Osteoblast (primary cell): ENCODE data around the gene MGAT4A. TPM values are rescaled to one million over a fixed set of nuclear protein-coding genes. Genes with fewer than 3 reads are reported as not detected.

ENCODE experiments used
- DNase-seq: peaks from one replicate; pipeline ENCODE4 v3.0.0; 2011; ENCODE audit warnings: low spot score, mixed read lengths; ENCODE audit not compliant: insufficient read length; ENCODE audit errors: missing footprints
- H2AFZ ChIP-seq: 2 replicates; pipeline ENCODE4 v1.6.0; 2011; ENCODE audit warnings: mild to moderate bottlenecking, low read length
- H3K27ac ChIP-seq: 2 replicates; pipeline ENCODE4 v1.5.1; 2011; ENCODE audit warnings: mild to moderate bottlenecking, low read depth, low read length, moderate library complexity
- H3K27me3 ChIP-seq: 2 replicates; pipeline ENCODE4 v1.6.0; 2012; ENCODE audit warnings: mild to moderate bottlenecking, control low read depth, inconsistent platforms, low read length, moderate library complexity; ENCODE audit not compliant: insufficient read depth
- H3K36me3 ChIP-seq: 2 replicates; pipeline ENCODE4 v1.5.1; 2011; ENCODE audit warnings: mild to moderate bottlenecking, low read length, control low read depth, moderate library complexity; ENCODE audit not compliant: insufficient read depth
- H3K4me1 ChIP-seq: 2 replicates; pipeline ENCODE4 v1.5.1; 2011; ENCODE audit warnings: mild to moderate bottlenecking, low read length, control low read depth, moderate library complexity; ENCODE audit not compliant: insufficient read depth
- H3K4me2 ChIP-seq: 2 replicates; pipeline ENCODE4 v1.6.0; 2011; ENCODE audit warnings: mild to moderate bottlenecking, low read length; ENCODE audit not compliant: insufficient read depth
- H3K4me3 ChIP-seq: fragments of 200-600 bp; sonication (generic); 3 replicates; pipeline ENCODE4 v1.5.1; 2012; ENCODE audit warnings: mild to moderate bottlenecking, low read length, inconsistent platforms; ENCODE audit not compliant: insufficient read depth
- H3K79me2 ChIP-seq: 2 replicates; pipeline ENCODE4 v1.6.0; 2012; ENCODE audit warnings: mild to moderate bottlenecking, low read length, control low read depth, inconsistent platforms; ENCODE audit not compliant: insufficient read depth
- H3K9me3 ChIP-seq: 2 replicates; pipeline ENCODE4 v1.5.1; 2011; ENCODE audit warnings: low read depth, low read length, control low read depth
- H4K20me1 ChIP-seq: 2 replicates; pipeline ENCODE4 v1.6.0; 2012; ENCODE audit warnings: mild to moderate bottlenecking, low read length, control low read depth; ENCODE audit not compliant: insufficient read depth
- CTCF ChIP-seq: IDR thresholded peaks from 2 replicates; pipeline ENCODE4 v1.5.1; 2011; ENCODE audit warnings: mild to moderate bottlenecking, low read depth, low read length, moderate library complexity; ENCODE audit errors: extremely low read depth
- total RNA-seq: library from RNA; depleted of rRNA; stranded (reverse); fragments of >200 nt; gene quantifications from 2 replicates; pipeline ENCODE4 v1.2.3, GENCODE V29; 2012

The MGAT4A gene
- total RNA-seq, 1 donor = 0.36 TPM

- no peak for DNase-seq
- Histone ChIP-seq H3K79me2 (no peaks in the 10 kb centered on the region), H4K20me1 (no peaks in the 10 kb centered on the region), H2AFZ (no peak overlapping the region), H3K4me3 (no peak overlapping the region), H3K9me3 (no peaks in the 10 kb centered on the region), H3K4me2 (no peak overlapping the region), H3K27me3 (no peaks in the 10 kb centered on the region), H3K4me1 (no peaks in the 10 kb centered on the region), H3K27ac (no peak overlapping the region), H3K36me3 (no peaks in the 10 kb centered on the region)
- no peak for TF ChIP-seq CTCF
Observed at GRCh38 chr2:98712145-98712544, 18.8 kb downstream of the MGAT4A start.

DNA sequence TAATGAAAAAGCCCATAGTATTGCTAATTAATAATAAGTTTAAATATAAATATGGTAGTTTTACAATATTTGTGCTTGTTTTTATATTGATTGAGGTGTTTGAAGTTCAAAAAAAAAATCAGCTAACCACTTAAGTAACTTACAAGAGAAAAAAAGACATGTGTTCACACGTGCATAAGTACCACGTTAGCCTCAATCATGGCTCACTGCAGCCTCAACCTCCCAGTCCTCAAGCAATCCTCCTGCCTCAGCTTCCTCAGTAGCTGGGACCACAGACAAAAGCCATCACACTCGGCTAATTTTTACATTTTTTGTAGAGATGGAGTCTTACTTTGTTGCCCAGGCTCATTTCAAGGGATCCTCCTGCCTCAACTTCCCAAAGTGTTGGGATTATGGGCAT, 19.4 kb downstream of the MGAT4A start:
- DNase-seq = no peak
- Histone ChIP-seq H3K4me2 (no peak overlapping the region), H3K79me2 (no peaks in the 10 kb centered on the region), H3K27ac (no peak overlapping the region), H3K27me3 (no peaks in the 10 kb centered on the region), H3K36me3 (no peaks in the 10 kb centered on the region), H2AFZ (no peak overlapping the region), H3K9me3 (no peaks in the 10 kb centered on the region), H3K4me3 (no peak overlapping the region), H3K4me1 (no peaks in the 10 kb centered on the region), H4K20me1 (no peaks in the 10 kb centered on the region)
- TF ChIP-seq CTCF = no peak

DNA sequence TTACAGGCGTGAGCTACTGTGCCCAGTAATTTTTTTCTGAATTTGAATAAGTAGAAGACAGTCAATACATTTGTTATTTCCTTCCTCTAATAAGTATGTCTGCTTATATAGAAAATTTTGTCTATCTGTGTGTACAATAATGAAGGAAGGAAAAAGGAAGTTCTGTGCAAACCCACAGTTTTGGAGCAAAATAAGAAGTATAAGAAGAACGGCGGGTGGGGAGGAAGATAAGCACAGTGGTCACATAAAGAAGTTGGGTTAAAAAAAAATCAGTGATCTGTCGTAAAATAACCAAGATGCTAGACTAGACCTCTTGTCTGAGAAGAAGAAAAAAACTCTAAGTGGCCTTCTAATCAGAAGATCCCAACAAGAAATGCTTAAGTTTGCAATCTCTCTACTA, 20.2 kb downstream of the MGAT4A start:
- H3K4me1 ChIP-seq = no peaks in the 10 kb centered on the region
- H2AFZ ChIP-seq = no peak overlapping the region
- no peaks in the 10 kb centered on the region for H3K27me3 ChIP-seq
- TF ChIP-seq CTCF = no peak
- H3K9me3 ChIP-seq = no peaks in the 10 kb centered on the region
- no peaks in the 10 kb centered on the region for H4K20me1 ChIP-seq
- no peak overlapping the region for H3K4me2 ChIP-seq
- no peak overlapping the region for H3K4me3 ChIP-seq
- no peak overlapping the region for H3K27ac ChIP-seq
- no peaks in the 10 kb centered on the region for H3K79me2 ChIP-seq
- no peaks in the 10 kb centered on the region for H3K36me3 ChIP-seq
- DNase-seq = no peak

GRCh38 chr2:98709535-98709934, 21.4 kb downstream of the MGAT4A start:
- H2AFZ ChIP-seq = no peak overlapping the region
- H3K4me3 ChIP-seq = no peak overlapping the region
- TF ChIP-seq CTCF = no peak

More at GRCh38 chr2:98709535-98709934, 21.4 kb downstream of the MGAT4A start:
- no peaks in the 10 kb centered on the region for H3K27me3 ChIP-seq
- no peak overlapping the region for H3K4me2 ChIP-seq
- no peaks in the 10 kb centered on the region for H3K36me3 ChIP-seq
- no peaks in the 10 kb centered on the region for H4K20me1 ChIP-seq
- DNase-seq = no peak
- H3K9me3 ChIP-seq = no peaks in the 10 kb centered on the region
- no peaks in the 10 kb centered on the region for H3K4me1 ChIP-seq
- H3K27ac ChIP-seq = no peak overlapping the region
- H3K79me2 ChIP-seq = no peaks in the 10 kb centered on the region
